Measurements from ENCODE around the gene ORMDL2.
"Not testable (repeated sequence)": the region's sequence is repeated elsewhere in the genome, so short reads cannot be mapped to it uniquely, and the experiment has no call there.

Gene ORMDL2

GRCh38 chr12:55818140-55818728, 393 bp downstream of the ORMDL2 start:
- H3K36me3 Mint-ChIP-seq, result no peaks in the 10 kb centered on the region
- H3K27ac Mint-ChIP-seq, result no peak overlapping the region
- no peaks in the 10 kb centered on the region for H3K9me3 Mint-ChIP-seq (ENCODE audit: low read depth)
- H3K27me3 Mint-ChIP-seq, result no peaks in the 10 kb centered on the region
- H3K4me1 Mint-ChIP-seq (ENCODE audit: low read depth), result peaks cover 37% of the 10 kb centered on the region
- H3K4me3 Mint-ChIP-seq, result no peak overlapping the region

DNA sequence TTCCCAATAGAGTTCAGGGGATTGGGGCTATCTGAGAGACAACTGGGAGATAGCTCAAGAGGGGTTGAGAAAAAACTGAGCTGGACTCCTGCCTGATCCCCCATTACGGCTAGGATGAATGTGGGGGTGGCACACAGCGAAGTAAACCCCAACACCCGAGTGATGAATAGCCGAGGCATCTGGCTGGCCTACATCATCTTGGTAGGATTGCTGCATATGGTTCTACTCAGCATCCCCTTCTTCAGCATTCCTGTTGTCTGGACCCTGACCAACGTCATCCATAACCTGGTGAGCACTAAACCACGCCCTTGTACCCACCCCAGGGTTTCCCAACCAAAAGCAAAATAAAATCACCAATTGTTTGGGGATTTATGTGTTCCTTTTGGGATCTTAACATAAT, 1.0 kb downstream of the ORMDL2 start:
- no peaks in the 10 kb centered on the region for H3K27me3 Mint-ChIP-seq
- H3K36me3 Mint-ChIP-seq, result no peaks in the 10 kb centered on the region
- H3K27ac Mint-ChIP-seq, result peak overlapping the region; percentile 78
- peaks cover 34% of the 10 kb centered on the region for H3K4me1 Mint-ChIP-seq (ENCODE audit: low read depth)
- no peaks in the 10 kb centered on the region for H3K9me3 Mint-ChIP-seq (ENCODE audit: low read depth)
- no peak overlapping the region for H3K4me3 Mint-ChIP-seq

GRCh38 chr12:55820679-55821078, 2.8 kb downstream of the ORMDL2 start:
- Mint-ChIP-seq H3K27me3 (no peaks in the 10 kb centered on the region), H3K36me3 (peaks cover 2% of the 10 kb centered on the region), H3K4me3 (no peak overlapping the region), H3K4me1 (ENCODE audit: low read depth) (peaks cover 33% of the 10 kb centered on the region), H3K9me3 (ENCODE audit: low read depth) (no peaks in the 10 kb centered on the region), H3K27ac (peak overlapping the region; percentile 78)

- H3K4me3 Mint-ChIP-seq, result no peak overlapping the region
- no peaks in the 10 kb centered on the region for H3K27me3 Mint-ChIP-seq
- H3K9me3 Mint-ChIP-seq (ENCODE audit: low read depth), result no peaks in the 10 kb centered on the region
- H3K36me3 Mint-ChIP-seq, result peaks cover 6% of the 10 kb centered on the region
- peak overlapping the region; percentile 95 for H3K27ac Mint-ChIP-seq
- peaks cover 37% of the 10 kb centered on the region for H3K4me1 Mint-ChIP-seq (ENCODE audit: low read depth)
Observed at GRCh38 chr12:55822228-55822627, 4.4 kb downstream of the ORMDL2 start.

DNA sequence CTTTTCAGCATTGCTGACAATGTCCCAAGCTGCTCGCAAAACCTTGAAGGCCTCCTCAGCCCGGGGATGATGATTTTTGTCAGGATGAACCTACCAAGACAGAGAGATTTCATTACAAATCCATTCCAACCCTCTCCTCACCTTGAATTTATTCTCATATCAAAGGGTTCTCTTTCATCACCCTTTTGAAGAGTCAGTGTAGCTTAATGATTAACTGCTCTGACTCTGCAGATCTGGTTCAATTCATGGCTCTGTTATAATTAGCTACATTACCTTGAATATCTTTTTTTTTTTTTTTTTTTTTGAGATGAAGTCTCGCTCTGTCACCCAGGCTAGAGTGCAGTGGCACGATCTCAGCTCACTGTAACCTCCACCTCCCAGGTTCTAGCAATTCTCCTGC, 5.6 kb downstream of the ORMDL2 start:
- Mint-ChIP-seq H3K27me3 (no peaks in the 10 kb centered on the region), H3K9me3 (ENCODE audit: low read depth) (no peaks in the 10 kb centered on the region), H3K4me1 (ENCODE audit: low read depth) (peaks cover 49% of the 10 kb centered on the region), H3K27ac (peak overlapping the region; percentile 95), H3K36me3 (peaks cover 6% of the 10 kb centered on the region), H3K4me3 (no peak overlapping the region)

DNA sequence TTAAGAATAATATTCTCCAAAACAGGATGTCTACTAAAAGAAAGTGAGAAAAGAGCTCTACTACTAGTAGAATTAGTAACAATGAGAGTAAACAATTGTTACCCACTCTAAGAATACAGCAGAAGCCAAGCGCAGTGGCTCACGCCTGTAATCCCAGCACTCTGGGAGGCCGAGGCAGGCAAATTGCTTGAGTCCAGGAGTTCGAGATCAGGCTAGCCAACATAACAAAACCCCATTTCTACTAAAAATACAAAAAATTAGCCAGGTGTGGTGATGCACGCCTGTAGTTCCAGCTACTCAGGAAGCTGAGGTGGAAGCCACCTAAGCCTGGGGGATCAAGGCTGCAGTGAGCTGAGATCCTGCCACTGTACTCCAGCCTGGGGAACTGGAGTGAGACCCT, 6.9 kb downstream of the ORMDL2 start:
- H3K27ac Mint-ChIP-seq, result peak overlapping the region; percentile 95
- peaks cover 6% of the 10 kb centered on the region for H3K36me3 Mint-ChIP-seq
- peaks cover 49% of the 10 kb centered on the region for H3K4me1 Mint-ChIP-seq (ENCODE audit: low read depth)
- H3K27me3 Mint-ChIP-seq, result no peaks in the 10 kb centered on the region
- H3K9me3 Mint-ChIP-seq (ENCODE audit: low read depth), result no peaks in the 10 kb centered on the region
- peak overlapping the region; percentile 75 for H3K4me3 Mint-ChIP-seq

DNA sequence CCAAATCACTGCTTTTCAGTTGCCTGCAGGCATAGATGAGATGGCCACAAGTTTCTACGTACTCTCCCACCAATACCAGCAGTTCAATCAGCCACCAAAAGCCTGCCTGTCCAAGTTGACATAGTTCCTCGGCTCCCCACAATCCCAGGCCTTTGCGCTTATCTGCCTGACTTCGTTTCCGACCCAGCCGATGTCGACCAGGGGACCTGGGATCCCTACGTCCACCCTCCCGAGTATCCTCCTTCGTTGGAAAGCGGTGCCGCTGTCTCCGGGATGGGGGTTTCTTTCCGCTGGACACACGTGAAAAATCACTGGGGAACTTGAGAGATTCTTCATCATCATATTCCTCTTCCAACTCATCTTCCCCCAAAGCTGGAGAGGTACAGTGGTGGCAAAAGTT, 10.0 kb downstream of the ORMDL2 start:
- Mint-ChIP-seq H3K36me3 (peaks cover 6% of the 10 kb centered on the region), H3K4me3 (peak overlapping the region; percentile 97), H3K9me3 (ENCODE audit: low read depth) (no peaks in the 10 kb centered on the region), H3K27ac (peak overlapping the region; percentile 92), H3K27me3 (no peaks in the 10 kb centered on the region), H3K4me1 (ENCODE audit: low read depth) (peaks cover 64% of the 10 kb centered on the region)

GRCh38 chr12:55828357-55828756, 10.5 kb downstream of the ORMDL2 start:
- Mint-ChIP-seq H3K9me3 (ENCODE audit: low read depth) (no peaks in the 10 kb centered on the region), H3K4me1 (ENCODE audit: low read depth) (peaks cover 60% of the 10 kb centered on the region), H3K4me3 (peak overlapping the region; percentile 97), H3K27ac (peak overlapping the region; percentile 92), H3K27me3 (no peaks in the 10 kb centered on the region), H3K36me3 (peaks cover 6% of the 10 kb centered on the region)

GRCh38 chr12:55829967-55830600, 12.2 kb downstream of the ORMDL2 start:
- H3K36me3 Mint-ChIP-seq, result peaks cover 4% of the 10 kb centered on the region
- H3K4me1 Mint-ChIP-seq (ENCODE audit: low read depth), result peaks cover 55% of the 10 kb centered on the region

GRCh38 chr12:55830601-55831446, 13.0 kb downstream of the ORMDL2 start:
- H3K9me3 Mint-ChIP-seq (ENCODE audit: low read depth), result no peaks in the 10 kb centered on the region

More at GRCh38 chr12:55829967-55830600, 12.2 kb downstream of the ORMDL2 start:
- H3K27me3 Mint-ChIP-seq, result no peaks in the 10 kb centered on the region
- H3K9me3 Mint-ChIP-seq (ENCODE audit: low read depth), result no peaks in the 10 kb centered on the region
- peak overlapping the region; percentile 97 for H3K4me3 Mint-ChIP-seq
- peak overlapping the region; percentile 92 for H3K27ac Mint-ChIP-seq

DNA sequence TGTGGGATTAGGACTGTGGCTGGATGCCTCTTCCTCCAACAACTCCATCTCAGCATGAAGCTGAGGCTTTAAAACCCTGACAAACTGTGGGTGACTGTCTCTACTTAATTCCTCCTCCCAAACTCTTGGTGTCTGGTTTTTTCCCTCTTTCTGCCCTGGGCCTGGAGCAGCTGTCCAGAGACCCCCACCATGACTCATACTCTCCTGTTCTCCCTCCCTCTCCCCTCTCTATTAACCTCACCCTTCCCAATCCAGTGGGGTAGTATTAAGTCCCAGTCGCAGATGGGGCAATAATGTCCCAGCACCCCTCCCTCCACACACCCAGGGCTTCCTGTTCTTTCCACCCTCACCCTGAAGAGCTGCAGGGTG, 13.6 kb downstream of the ORMDL2 start:
- Mint-ChIP-seq H3K36me3 (peaks cover 2% of the 10 kb centered on the region), H3K27ac (peak overlapping the region; percentile 67), H3K27me3 (no peaks in the 10 kb centered on the region), H3K4me3 (peak overlapping the region; percentile 97), H3K9me3 (ENCODE audit: low read depth) (no peaks in the 10 kb centered on the region), H3K4me1 (ENCODE audit: low read depth) (peaks cover 47% of the 10 kb centered on the region)

More at GRCh38 chr12:55830601-55831446, 13.0 kb downstream of the ORMDL2 start:
- peak overlapping the region; percentile 92 for H3K27ac Mint-ChIP-seq
- H3K36me3 Mint-ChIP-seq, result peaks cover 2% of the 10 kb centered on the region
- H3K4me3 Mint-ChIP-seq, result peak overlapping the region; percentile 97
- no peaks in the 10 kb centered on the region for H3K27me3 Mint-ChIP-seq
- H3K4me1 Mint-ChIP-seq (ENCODE audit: low read depth), result peaks cover 50% of the 10 kb centered on the region

GRCh38 chr12:55833056-55833455, 15.2 kb downstream of the ORMDL2 start:
- peak overlapping the region; percentile 61 for H3K27ac Mint-ChIP-seq
- H3K9me3 Mint-ChIP-seq (ENCODE audit: low read depth), result no peaks in the 10 kb centered on the region
- no peaks in the 10 kb centered on the region for H3K27me3 Mint-ChIP-seq
- peaks cover 2% of the 10 kb centered on the region for H3K36me3 Mint-ChIP-seq
- H3K4me3 Mint-ChIP-seq, result no peak overlapping the region
- peaks cover 34% of the 10 kb centered on the region for H3K4me1 Mint-ChIP-seq (ENCODE audit: low read depth)

DNA sequence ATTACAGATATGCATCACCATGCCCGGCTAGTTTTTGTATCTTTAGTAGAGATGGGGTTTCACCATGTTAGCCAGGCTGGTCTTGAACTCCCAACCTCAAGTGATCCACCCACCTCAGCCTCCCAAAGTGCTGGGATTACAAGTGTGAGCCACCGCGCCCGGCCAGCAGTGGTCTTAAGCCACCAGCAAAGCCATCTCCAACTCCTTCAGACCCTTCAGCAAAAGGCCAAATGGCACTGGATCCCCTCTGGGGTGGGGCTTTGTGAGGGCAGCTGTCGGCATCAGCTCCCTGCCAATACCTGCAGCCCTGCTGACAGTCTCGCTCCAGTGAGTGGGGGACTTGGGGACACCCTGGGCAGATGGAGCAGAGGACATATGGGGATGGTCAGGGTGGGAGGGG, 16.6 kb downstream of the ORMDL2 start:
- H3K4me3 Mint-ChIP-seq; H3K9me3 Mint-ChIP-seq (ENCODE audit: low read depth); H3K36me3 Mint-ChIP-seq; H3K27me3 Mint-ChIP-seq; H3K27ac Mint-ChIP-seq: not testable (repeated sequence)
- H3K4me1 Mint-ChIP-seq (ENCODE audit: low read depth), result peaks cover 26% of the 10 kb centered on the region

DNA sequence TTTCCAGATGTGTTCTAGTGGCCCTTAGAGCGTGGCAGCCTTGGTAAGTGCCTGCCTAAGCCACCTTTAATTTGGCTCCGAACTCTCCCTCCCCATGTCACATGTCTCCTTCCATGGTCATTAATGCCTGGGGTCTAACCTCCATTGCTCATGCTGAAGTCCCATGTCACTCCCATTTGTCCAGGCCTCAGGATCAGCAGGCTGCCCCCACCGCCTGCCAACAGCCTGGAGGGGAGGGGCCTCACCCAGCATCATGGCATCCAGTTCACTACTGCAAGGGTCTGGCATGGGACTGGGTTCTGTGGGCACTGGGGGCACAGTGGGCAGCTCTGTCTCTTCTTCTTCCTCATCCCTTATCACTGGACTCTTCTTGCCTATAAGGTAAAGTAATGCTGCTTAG, 20.5 kb downstream of the ORMDL2 start:
- no peaks in the 10 kb centered on the region for H3K27me3 Mint-ChIP-seq
- no peaks in the 10 kb centered on the region for H3K9me3 Mint-ChIP-seq (ENCODE audit: low read depth)
- no peak overlapping the region for H3K4me3 Mint-ChIP-seq
- peaks cover 6% of the 10 kb centered on the region for H3K4me1 Mint-ChIP-seq (ENCODE audit: low read depth)
- peak overlapping the region; percentile 3 for H3K27ac Mint-ChIP-seq
- peaks cover 2% of the 10 kb centered on the region for H3K36me3 Mint-ChIP-seq
